ENCODE data around the gene SERTAD1.
A peak's percentile ranks its signal among the peaks of the same experiment; 100 is the strongest.

Gene SERTAD1

DNA sequence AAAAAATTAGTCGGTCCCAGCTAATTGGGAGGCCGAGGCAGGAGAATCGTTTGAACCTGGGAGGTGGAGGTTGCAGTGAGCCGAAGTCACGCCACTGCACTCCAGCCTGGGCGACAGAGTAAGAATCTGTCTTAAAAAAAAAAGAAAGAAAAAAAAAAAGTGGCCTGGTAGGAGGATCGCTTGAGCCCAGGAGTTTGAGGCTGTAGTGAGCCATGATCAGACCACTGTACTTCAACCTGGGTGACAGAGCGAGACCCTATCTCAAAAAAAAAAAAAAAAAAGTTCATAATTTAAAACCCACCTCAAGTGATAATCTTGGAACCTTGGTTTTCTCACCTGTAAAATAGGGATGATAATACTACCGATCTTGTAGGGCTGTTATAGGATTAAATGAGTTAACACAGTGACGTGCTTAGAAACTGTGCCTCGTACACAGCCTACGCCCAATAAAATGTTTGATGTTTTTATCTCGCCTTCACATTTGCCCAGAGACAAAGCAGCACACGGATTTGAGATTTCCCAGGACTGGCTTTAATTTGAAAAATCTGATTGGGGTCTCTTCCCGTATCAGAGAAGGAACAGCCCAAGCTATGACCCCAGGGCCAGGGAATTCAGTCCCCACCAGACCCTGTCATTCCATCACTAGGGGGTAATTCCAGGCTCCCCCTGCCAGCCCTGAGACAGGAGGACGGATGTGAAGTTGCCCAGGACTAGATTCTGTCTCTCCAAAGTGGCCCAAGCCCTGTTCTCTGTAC, 3.6 kb downstream of the SERTAD1 start:
- no peak for TF ChIP-seq ZNF274 (IDR thresholded peaks at IDR 0.05; ENCODE audit: low read depth, low read length)
- H3K4me3 ChIP-seq (ENCODE audit: low read length) = no peak overlapping the region

DNA sequence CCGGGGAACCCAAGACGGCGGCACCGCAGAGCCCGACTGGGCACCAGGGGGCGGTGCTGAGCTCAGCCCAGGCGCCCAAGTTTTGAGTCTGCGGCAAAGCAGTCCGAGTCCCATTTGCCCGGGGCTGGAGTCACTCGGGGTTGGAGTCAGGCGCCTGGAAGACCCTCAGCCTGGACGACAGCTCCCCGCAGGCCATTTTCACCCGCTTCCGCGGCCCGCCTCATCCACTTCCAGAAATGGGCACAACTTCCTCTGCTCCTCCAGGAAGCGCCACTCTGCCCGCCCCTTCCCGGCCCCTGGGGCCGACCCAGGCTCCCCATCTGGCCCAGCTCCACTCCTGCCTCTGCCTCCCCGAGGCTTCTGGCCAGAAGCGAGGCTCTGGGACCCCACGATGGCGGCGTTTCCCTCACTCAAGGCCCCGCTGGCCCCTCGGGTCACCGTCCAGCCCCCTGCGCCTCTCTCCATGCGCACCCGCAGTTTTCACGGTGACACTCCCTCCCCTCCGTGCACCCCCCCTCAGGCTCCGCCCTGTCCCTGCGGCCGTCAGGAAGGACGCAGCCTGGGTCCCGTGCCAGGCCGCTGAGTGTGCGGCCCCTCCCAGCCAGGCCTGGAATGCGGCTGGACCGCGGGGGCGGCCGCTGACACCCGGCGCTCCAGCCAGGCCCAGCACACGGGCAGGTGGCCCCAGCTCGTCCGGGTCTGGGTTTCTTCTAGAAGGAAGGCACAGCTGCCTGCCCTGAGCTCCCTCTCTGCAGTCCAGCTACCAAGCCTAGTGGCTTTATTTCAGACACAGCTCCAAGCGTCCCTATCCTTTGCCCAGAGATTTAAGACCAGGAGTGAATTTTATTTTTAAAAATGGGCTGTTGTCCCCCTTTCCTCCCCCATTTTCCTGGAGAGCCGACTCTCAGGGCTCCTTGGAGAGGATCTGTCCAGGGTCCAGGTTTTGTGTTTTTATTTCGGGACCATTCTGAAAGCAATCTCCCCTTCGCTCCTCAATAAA, 4.7 kb downstream of the SERTAD1 start:
- peak overlapping the region; percentile 62; the same call in 1 of the 2 replicates for H3K4me3 ChIP-seq (ENCODE audit: low read length)
- TF ChIP-seq ZNF274 (IDR thresholded peaks at IDR 0.05; ENCODE audit: low read depth, low read length) = no peak

DNA sequence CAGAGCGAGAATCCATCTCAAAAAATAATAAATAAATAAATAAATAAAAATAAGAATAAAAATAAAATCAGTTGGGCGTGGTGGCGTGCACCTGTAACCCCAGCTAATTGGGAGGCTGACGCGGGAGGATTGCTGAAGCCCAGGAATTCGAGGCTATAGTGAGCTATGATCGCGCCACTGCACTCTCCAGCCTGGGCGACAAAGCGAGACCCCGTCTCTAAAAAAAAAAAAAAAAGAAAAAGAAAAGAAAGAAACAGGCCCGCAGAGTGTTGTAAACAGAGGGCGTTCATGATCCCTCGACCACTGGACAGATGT, 5.4 kb downstream of the SERTAD1 start:
- peak overlapping the region; percentile 62; the same call in 1 of the 2 replicates for H3K4me3 ChIP-seq (ENCODE audit: low read length)
- no peak for TF ChIP-seq ZNF274 (IDR thresholded peaks at IDR 0.05; ENCODE audit: low read depth, low read length)

DNA sequence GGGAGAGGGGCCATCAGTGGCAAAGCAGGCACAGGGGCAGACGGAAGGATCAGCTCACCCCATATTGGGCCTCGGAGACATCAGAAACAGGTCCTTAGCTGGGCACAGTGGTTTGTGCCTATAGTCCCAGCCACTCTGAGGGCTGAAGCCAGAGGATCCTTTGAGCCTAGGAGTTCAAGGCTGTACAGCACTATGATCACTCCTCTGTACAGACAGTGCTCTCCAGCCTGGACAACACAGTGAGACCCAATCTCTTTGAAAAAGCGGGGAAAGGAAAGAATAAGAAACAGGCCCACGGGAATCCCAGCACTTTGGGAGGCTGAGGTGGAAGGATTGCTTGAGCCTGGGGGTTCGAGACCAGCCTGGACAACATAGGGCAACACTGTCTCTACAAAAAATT, 6.0 kb downstream of the SERTAD1 start:
- TF ChIP-seq ZNF274 (IDR thresholded peaks at IDR 0.05; ENCODE audit: low read depth, low read length) = no peak
- H3K4me3 ChIP-seq (ENCODE audit: low read length) = no peak overlapping the region

DNA sequence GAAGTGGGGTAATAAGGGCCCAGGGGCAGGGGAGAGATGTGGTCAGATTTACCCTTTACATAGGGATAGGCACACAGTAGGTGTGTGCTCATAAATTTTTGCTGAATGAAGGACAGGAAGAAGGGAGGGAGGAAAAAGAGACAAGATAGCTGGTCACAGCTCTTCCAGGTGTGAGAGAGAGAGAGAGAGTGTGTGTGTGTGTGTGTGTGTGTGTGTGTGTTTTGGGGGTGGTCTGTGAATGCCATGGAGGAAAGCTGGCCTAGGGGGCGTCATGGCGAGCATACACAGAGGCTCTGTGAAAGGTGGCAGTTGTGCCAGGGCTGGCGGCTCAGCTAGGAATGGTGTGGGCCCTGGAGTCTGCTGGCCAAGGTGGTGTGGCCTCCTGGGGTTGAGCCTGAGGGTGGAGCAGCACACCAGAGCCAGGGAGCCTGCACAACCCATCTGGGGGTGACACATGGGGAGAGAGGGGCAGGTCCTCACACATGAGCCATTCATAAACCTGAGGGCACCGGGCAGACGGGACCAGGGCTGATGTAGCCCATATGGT, 6.7 kb downstream of the SERTAD1 start:
- no peak for TF ChIP-seq ZNF274 (IDR thresholded peaks at IDR 0.05; ENCODE audit: low read depth, low read length)

DNA sequence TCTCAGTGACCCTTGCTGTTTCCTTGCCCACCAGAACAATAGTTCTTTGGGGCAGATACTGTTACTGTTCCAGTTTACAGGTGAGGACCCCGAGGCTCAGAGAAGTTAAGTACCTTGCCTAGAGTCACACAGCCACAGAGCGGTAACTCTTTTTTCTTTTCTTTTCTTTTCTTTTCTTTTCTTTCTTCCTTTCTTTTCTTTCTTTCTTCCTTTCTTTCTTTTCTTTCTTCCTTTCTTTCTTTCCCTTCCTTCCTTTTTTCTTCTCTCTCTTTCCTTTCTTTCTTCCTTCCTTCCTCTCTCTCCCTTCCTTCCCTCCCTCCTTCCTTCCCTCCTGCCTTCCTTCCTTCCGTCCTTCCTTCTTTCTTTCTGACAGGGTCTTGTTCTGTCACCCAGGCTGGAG, 7.8 kb downstream of the SERTAD1 start:
- TF ChIP-seq ZNF274 (IDR thresholded peaks at IDR 0.05; ENCODE audit: low read depth, low read length) = no peak
- H3K4me3 ChIP-seq (ENCODE audit: low read length) = no peak overlapping the region

More for the DNA sequence above, 6.7 kb downstream of the SERTAD1 start:
- no peak overlapping the region for H3K4me3 ChIP-seq (ENCODE audit: low read length)

DNA sequence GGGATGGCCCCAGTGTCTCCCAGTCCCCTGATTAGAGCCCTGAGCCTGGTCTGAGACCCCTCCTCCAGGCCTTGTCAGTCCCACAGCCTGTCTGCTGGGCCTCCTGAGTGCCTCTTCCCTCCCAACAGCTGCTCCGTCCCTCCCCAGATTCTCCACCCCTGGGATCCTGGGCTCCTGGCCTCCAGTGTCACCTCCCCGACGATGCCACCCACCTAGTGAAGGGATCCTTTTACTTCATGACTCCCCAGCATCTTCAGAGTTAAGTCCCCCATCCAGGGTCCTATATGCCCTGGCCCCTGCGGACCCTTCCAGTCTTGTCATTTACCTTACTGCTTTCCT, 8.2 kb downstream of the SERTAD1 start:
- no peak for TF ChIP-seq ZNF274 (IDR thresholded peaks at IDR 0.05; ENCODE audit: low read depth, low read length)
- H3K4me3 ChIP-seq (ENCODE audit: low read length) = no peak overlapping the region

DNA sequence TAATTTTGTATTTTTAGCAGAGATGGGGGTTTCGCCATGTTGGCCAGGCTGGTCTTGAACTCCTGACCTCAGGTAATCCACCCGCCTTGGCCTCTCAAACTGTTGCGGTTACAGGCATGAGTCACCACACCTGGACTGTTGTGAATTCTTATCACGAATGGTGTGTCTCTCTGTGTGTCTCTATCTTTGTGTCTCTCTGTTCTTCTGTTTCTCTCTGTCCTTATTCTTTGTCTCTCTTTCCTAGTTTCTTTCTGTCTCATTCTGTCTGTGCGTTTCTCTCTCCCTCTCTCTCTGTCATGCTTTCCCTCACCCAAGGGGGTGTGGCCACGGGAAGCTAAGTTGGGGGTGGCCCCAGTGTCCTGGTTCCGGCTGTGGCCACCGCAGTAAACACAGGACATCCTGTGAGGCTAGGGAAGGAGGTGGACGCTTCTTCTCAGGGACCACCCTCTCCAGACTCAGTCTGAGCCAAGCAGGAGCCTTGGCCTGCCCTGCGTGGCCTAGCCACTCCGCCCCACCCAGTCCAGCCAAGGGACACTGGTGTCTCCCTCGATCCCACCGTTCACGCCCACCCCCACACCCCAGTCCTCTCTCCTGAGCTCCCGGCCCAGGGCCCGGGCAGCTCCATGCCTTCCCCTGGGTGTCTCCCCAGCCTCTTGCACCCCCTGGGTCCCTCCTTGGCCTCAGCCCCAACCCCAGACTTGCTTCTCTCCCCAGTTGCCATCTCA, 8.7 kb downstream of the SERTAD1 start:
- no peak overlapping the region for H3K4me3 ChIP-seq (ENCODE audit: low read length)

DNA sequence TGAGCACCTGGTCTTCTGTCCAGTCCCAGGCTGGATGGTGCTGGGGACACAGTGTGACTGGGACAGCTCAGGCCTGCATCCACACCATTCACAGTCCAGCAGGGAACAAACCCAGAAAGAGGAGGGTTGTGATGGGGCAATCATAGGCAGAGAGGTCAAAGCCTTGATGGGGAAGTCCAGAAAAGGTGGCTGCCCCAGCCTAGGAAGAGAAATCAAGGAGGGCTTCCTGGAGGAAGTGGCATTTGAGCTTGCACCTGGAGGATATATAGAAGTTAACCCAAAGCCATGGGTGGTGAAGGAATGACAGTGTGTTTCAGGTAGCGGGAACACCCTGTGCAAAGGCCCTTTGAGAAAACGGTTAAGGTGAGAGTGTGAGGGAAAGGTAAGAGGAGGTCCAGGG, 10.0 kb downstream of the SERTAD1 start:
- H3K4me3 ChIP-seq (ENCODE audit: low read length) = no peak overlapping the region
- TF ChIP-seq ZNF274 (IDR thresholded peaks at IDR 0.05; ENCODE audit: low read depth, low read length) = no peak

More for the DNA sequence above, 8.7 kb downstream of the SERTAD1 start:
- TF ChIP-seq ZNF274 (IDR thresholded peaks at IDR 0.05; ENCODE audit: low read depth, low read length) = no peak

DNA sequence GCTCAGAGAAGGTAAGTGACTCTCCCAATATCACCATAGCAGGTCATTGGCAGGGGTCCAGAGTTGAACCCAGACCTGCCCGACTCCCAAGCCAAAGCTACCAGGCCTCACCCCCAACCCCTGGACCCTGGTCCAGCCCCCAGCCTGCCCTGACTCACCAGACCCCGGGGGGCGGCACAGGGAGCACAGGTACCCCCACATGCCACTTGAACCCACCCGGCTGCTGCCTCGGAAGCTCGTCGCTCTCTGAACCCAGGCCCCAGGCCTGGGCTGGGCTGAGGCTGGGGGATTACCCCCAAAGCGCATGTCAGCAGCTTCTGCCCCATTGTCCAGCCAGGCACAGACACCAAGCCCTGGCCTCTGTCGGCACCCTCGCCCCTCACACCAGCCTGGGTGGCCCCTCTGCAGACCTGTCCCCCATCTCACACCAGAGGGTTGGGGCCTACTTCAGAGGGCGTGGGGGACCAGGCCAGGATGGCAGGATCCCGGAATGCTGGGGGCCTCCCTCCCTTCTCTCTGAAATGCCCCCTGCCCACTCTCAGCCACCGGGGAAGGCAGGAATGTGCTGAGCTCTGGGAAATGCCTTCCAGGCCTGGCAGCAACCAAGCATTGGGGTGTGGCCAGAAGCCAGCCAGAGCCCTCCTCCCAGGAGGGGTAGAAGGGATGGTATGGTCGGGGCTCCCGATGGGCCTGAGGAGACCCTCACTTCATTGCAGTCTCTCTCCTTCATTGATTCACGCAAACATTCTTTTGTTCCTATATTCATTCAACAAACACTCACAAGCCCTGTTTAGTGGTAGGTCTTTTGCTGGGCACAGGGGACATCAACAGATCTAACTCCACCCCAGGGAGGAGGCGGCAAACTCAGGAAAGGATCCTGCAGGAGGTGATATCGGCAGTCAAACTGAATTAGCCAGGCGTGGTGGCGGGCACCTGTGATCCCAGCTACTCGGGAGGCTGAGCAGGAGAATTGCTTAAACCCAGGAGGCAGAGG, 11.0 kb downstream of the SERTAD1 start:
- TF ChIP-seq ZNF274 (IDR thresholded peaks at IDR 0.05; ENCODE audit: low read depth, low read length) = no peak

DNA sequence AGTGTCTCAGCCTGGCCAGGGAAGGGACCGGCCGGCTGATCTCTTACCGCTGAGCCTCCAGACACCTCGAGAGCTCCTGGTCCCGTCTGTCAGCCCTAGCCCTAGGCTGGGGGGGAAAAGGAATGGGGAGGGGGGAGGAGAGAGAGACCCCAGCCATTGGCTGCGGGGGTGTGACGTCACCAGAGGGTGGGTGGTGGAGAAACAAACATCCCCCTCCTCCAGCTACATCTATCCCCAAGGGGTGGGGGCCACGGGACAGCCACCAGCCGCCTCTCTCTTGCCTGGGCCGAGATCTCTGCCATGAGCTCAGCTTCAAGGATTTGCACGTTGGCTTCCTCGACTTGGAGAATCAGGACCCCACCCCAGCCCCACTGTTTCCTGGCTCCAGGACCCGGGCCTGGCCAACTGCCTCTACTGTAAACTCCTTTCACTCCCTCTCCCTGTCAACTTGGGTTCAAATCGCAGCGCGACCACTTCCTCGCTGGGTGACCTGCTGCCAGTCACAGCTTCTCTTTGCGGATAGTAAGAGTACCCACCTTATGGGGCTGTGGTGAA, 12.4 kb downstream of the SERTAD1 start, which contains the start of gene PRX:
TSS of gene PRX (minus strand) at position 88 of the 555 bp plus-strand sequence. CDS start 5,446 bp downstream, outside the sequence.
- TF ChIP-seq ZNF274 (IDR thresholded peaks at IDR 0.05; ENCODE audit: low read depth, low read length) = no peak
- H3K4me3 ChIP-seq (ENCODE audit: low read length) = no peak within 1 kb of the TSS

More for the DNA sequence above, 11.0 kb downstream of the SERTAD1 start:
- H3K4me3 ChIP-seq (ENCODE audit: low read length) = no peak overlapping the region

DNA sequence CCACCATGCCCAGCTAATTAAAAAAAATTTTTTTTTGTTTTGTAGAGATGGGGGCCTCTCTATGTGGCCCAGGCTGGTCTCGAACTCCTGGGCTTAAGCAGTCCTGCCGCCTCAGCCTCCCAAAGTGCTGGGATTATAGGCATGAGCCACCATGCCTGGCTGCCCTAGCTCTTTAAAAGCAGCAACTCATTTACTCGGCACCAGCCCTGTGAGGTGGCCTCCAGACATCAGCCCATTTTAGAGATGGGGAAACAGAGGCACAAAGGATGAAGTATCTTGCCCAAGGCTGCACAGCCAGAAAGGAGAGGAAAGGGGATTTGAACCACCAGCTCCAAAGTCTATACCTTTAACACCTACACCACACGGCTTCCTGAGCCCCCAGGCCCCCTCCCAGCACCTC, 12.9 kb downstream of the SERTAD1 start:
- no peak for TF ChIP-seq ZNF274 (IDR thresholded peaks at IDR 0.05; ENCODE audit: low read depth, low read length)
- no peak overlapping the region for H3K4me3 ChIP-seq (ENCODE audit: low read length)
